BLaER1 (cell line): ENCODE measurements around the gene KIF25.

Source experiments
- H3K27ac ChIP-seq: shearing (Covaris generic); formaldehyde crosslinking; 2 replicates; pipeline ENCODE4 v1.8.1; 2022
- H3K27me3 ChIP-seq: shearing (Covaris generic); formaldehyde crosslinking; 2 replicates; pipeline ENCODE4 v1.8.1; 2022
- H3K36me3 ChIP-seq: shearing (Covaris generic); formaldehyde crosslinking; 2 replicates; pipeline ENCODE4 v1.8.1; 2022
- H3K4me1 ChIP-seq: shearing (Covaris generic); formaldehyde crosslinking; 2 replicates; pipeline ENCODE4 v1.8.1; 2022
- H3K4me2 ChIP-seq: shearing (Covaris generic); formaldehyde crosslinking; 2 replicates; pipeline ENCODE4 v1.8.1; 2022
- H3K4me3 ChIP-seq: shearing (Covaris generic); formaldehyde crosslinking; 2 replicates; pipeline ENCODE4 v1.8.1; 2022
- H3K9ac ChIP-seq: shearing (Covaris generic); formaldehyde crosslinking; 2 replicates; pipeline ENCODE4 v1.8.1; 2022
- H3K9me3 ChIP-seq: shearing (Covaris generic); formaldehyde crosslinking; 2 replicates; pipeline ENCODE4 v1.8.1; 2022
- H4K20me1 ChIP-seq: shearing (Covaris generic); formaldehyde crosslinking; 2 replicates; pipeline ENCODE4 v1.8.1; 2022
- Cebpa-rat ChIP-seq: shearing (Covaris generic); IDR thresholded peaks from 2 replicates; pipeline ENCODE4 v1.8.1; 2022

Gene KIF25

GRCh38 chr6:167997642-167998041, at the start of gene KIF25:
TSS of gene KIF25 (plus strand) at chr6:167997671. CDS start at chr6:168029586, 31,915 bp downstream.
- no peak for TF ChIP-seq Cebpa-rat
- H3K4me2 ChIP-seq = peak within 1 kb of the TSS; percentile 86
- H3K27me3 ChIP-seq = no peaks in the 10 kb centered on the region
- H3K9ac ChIP-seq = peak within 1 kb of the TSS; percentile 77
- peak within 1 kb of the TSS; percentile 85 for H3K27ac ChIP-seq
- H3K36me3 ChIP-seq = no peaks in the 10 kb centered on the region
- H3K9me3 ChIP-seq = no peaks in the 10 kb centered on the region
- H3K4me3 ChIP-seq = peak within 1 kb of the TSS; percentile 65
- no peaks in the 10 kb centered on the region for H4K20me1 ChIP-seq
- H3K4me1 ChIP-seq = peaks cover 38% of the 10 kb centered on the region

- Histone ChIP-seq H3K27ac (no peak overlapping the region), H3K9ac (no peak overlapping the region), H3K4me2 (no peak overlapping the region), H3K4me3 (no peak overlapping the region), H4K20me1 (no peaks in the 10 kb centered on the region), H3K9me3 (no peaks in the 10 kb centered on the region), H3K27me3 (no peaks in the 10 kb centered on the region), H3K4me1 (peaks cover 32% of the 10 kb centered on the region), H3K36me3 (peaks cover 59% of the 10 kb centered on the region)
- no peak for TF ChIP-seq Cebpa-rat
These were observed 49.8 kb upstream of the KIF25 start for GRCh38 chr6:167947716-167948115.

GRCh38 chr6:167948716-167949115, 48.8 kb upstream of the KIF25 start:
- Histone ChIP-seq H3K36me3 (peaks cover 52% of the 10 kb centered on the region), H3K4me3 (no peak overlapping the region), H3K9ac (no peak overlapping the region), H3K27ac (no peak overlapping the region), H3K9me3 (no peaks in the 10 kb centered on the region), H3K27me3 (no peaks in the 10 kb centered on the region), H4K20me1 (no peaks in the 10 kb centered on the region), H3K4me1 (peaks cover 42% of the 10 kb centered on the region), H3K4me2 (no peak overlapping the region)
- no peak for TF ChIP-seq Cebpa-rat

GRCh38 chr6:167949121-167949684, 48.3 kb upstream of the KIF25 start:
- H4K20me1 ChIP-seq = no peaks in the 10 kb centered on the region
- H3K36me3 ChIP-seq = peaks cover 48% of the 10 kb centered on the region

GRCh38 chr6:167951781-167952511, 45.5 kb upstream of the KIF25 start:
- H3K9me3 ChIP-seq = no peaks in the 10 kb centered on the region
- H3K27me3 ChIP-seq = no peaks in the 10 kb centered on the region
- peak overlapping the region; percentile 57 for H3K9ac ChIP-seq
- no peaks in the 10 kb centered on the region for H4K20me1 ChIP-seq
- H3K36me3 ChIP-seq = peaks cover 38% of the 10 kb centered on the region
- H3K4me3 ChIP-seq = peak overlapping the region; percentile 59
- peak overlapping the region; percentile 82 for H3K4me2 ChIP-seq
- no peak for TF ChIP-seq Cebpa-rat
- H3K27ac ChIP-seq = peak overlapping the region; percentile 65
- peaks cover 64% of the 10 kb centered on the region for H3K4me1 ChIP-seq

More at GRCh38 chr6:167949121-167949684, 48.3 kb upstream of the KIF25 start:
- Histone ChIP-seq H3K9me3 (no peaks in the 10 kb centered on the region), H3K4me2 (no peak overlapping the region), H3K4me1 (peaks cover 47% of the 10 kb centered on the region), H3K27ac (0 out of 2 replicates have a peak overlapping the region, but pooled peaks have one; percentile 10), H3K27me3 (no peaks in the 10 kb centered on the region), H3K9ac (no peak overlapping the region), H3K4me3 (no peak overlapping the region)
- no peak for TF ChIP-seq Cebpa-rat

GRCh38 chr6:167952512-167952859, 45.0 kb upstream of the KIF25 start:
- no peak for TF ChIP-seq Cebpa-rat
- peaks cover 38% of the 10 kb centered on the region for H3K36me3 ChIP-seq
- H3K9me3 ChIP-seq = no peaks in the 10 kb centered on the region
- peaks cover 69% of the 10 kb centered on the region for H3K4me1 ChIP-seq
- no peaks in the 10 kb centered on the region for H3K27me3 ChIP-seq
- peak overlapping the region; percentile 57 for H3K9ac ChIP-seq
- peak overlapping the region; percentile 59 for H3K4me3 ChIP-seq
- H4K20me1 ChIP-seq = no peaks in the 10 kb centered on the region
- peak overlapping the region; percentile 82 for H3K4me2 ChIP-seq
- H3K27ac ChIP-seq = peak overlapping the region; percentile 65

GRCh38 chr6:167953551-167953950, 43.9 kb upstream of the KIF25 start:
- no peak overlapping the region for H3K9ac ChIP-seq
- H3K4me1 ChIP-seq = peaks cover 80% of the 10 kb centered on the region

GRCh38 chr6:167954151-167954550, 43.3 kb upstream of the KIF25 start:
- Histone ChIP-seq H3K4me2 (peak overlapping the region; percentile 3; the same call in 1 of the 2 replicates), H3K9ac (no peak overlapping the region), H3K27me3 (no peaks in the 10 kb centered on the region), H3K36me3 (peaks cover 26% of the 10 kb centered on the region), H3K9me3 (no peaks in the 10 kb centered on the region), H3K4me1 (peaks cover 86% of the 10 kb centered on the region), H3K27ac (no peak overlapping the region), H4K20me1 (no peaks in the 10 kb centered on the region), H3K4me3 (no peak overlapping the region)
- no peak for TF ChIP-seq Cebpa-rat

More at GRCh38 chr6:167953551-167953950, 43.9 kb upstream of the KIF25 start:
- no peak for TF ChIP-seq Cebpa-rat
- H3K4me2 ChIP-seq = peak overlapping the region; percentile 82
- H3K9me3 ChIP-seq = no peaks in the 10 kb centered on the region
- peak overlapping the region; percentile 11; the same call in 1 of the 2 replicates for H3K4me3 ChIP-seq
- H3K27me3 ChIP-seq = no peaks in the 10 kb centered on the region
- H3K36me3 ChIP-seq = peaks cover 32% of the 10 kb centered on the region
- H3K27ac ChIP-seq = peak overlapping the region; percentile 65; the same call in 1 of the 2 replicates
- no peaks in the 10 kb centered on the region for H4K20me1 ChIP-seq

- peaks cover 18% of the 10 kb centered on the region; the same call in 1 of the 2 replicates for H3K36me3 ChIP-seq
- peak overlapping the region; percentile 60 for H3K4me2 ChIP-seq
- no peak overlapping the region for H3K4me3 ChIP-seq
- no peak for TF ChIP-seq Cebpa-rat
- H3K9me3 ChIP-seq = no peaks in the 10 kb centered on the region
- peak overlapping the region; percentile 53; the same call in 1 of the 2 replicates for H3K27ac ChIP-seq
- H3K27me3 ChIP-seq = no peaks in the 10 kb centered on the region
- no peak overlapping the region for H3K9ac ChIP-seq
- H3K4me1 ChIP-seq = peaks cover 89% of the 10 kb centered on the region
- no peaks in the 10 kb centered on the region for H4K20me1 ChIP-seq
These were observed 41.0 kb upstream of the KIF25 start for GRCh38 chr6:167956491-167956890.

- peak overlapping the region; percentile 60 for H3K4me2 ChIP-seq
These were observed 40.4 kb upstream of the KIF25 start for GRCh38 chr6:167956983-167957492.

More at GRCh38 chr6:167956983-167957492, 40.4 kb upstream of the KIF25 start:
- Histone ChIP-seq H3K36me3 (peaks cover 18% of the 10 kb centered on the region; the same call in 1 of the 2 replicates), H3K4me1 (peaks cover 88% of the 10 kb centered on the region), H3K4me3 (no peak overlapping the region), H4K20me1 (no peaks in the 10 kb centered on the region), H3K27ac (peak overlapping the region; percentile 53; the same call in 1 of the 2 replicates), H3K9ac (no peak overlapping the region), H3K27me3 (no peaks in the 10 kb centered on the region), H3K9me3 (no peaks in the 10 kb centered on the region)
- no peak for TF ChIP-seq Cebpa-rat
